ENCODE measurements around the gene FSTL4.

DNA sequence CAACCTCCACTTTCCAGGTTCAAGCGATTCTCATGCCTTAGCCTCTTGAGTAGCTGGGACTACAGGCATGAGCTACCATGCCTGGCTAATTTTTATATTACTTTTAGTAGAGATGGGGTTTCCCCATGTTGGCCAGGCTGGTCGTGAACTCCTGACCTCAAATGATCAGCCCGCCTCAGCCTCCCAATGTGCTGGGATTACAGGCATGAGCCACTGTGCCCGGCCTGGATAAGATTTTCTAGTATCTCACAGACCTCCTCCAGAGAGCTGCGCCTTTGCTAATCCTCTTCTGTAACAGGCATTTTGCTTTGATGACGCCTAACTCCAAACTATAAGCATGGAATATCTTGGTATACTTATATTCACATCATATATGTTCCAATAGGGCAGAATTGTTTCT, 99.4 kb downstream of the FSTL4 start:
- TF ChIP-seq MXI1 (IDR thresholded peaks at IDR 0.05; ENCODE audit: borderline replicate concordance, low read depth, low read length) (no peak), CTCF (conservative IDR thresholded peaks at IDR 0.05; ENCODE audit: low read depth, low read length) (no peak)

All from IMR-90 (cell line).